Neural crest cell (in vitro differentiated cells): Measurements from ENCODE around the gene OAS3. TPM values are rescaled to one million over a fixed set of nuclear protein-coding genes. Genes with fewer than 3 reads are reported as not detected.
"Not testable (repeated sequence)": the region's sequence is repeated elsewhere in the genome, so short reads cannot be mapped to it uniquely, and the experiment has no call there.

ENCODE experiments used
- DNase-seq: peaks from one replicate; pipeline ENCODE4 v3.0.0; 2021; ENCODE audit warnings: low read depth, mixed read lengths, low spot score
- H3K27ac Mint-ChIP-seq: one replicate; pipeline ENCODE4 v1.8.0; 2021; ENCODE audit warnings: mild to moderate bottlenecking, mixed read lengths; ENCODE audit not compliant: unreplicated experiment
- H3K27me3 Mint-ChIP-seq: 2 replicates; pipeline ENCODE4 v1.8.0; 2021; ENCODE audit warnings: low read depth, mild to moderate bottlenecking, mixed read lengths
- H3K36me3 Mint-ChIP-seq: 2 replicates; pipeline ENCODE4 v1.8.0; 2021; ENCODE audit warnings: low read depth, mild to moderate bottlenecking, mixed read lengths
- H3K4me1 Mint-ChIP-seq: 2 replicates; pipeline ENCODE4 v1.8.0; 2021; ENCODE audit warnings: mixed read lengths
- H3K4me3 Mint-ChIP-seq: one replicate; pipeline ENCODE4 v1.8.0; 2021; ENCODE audit warnings: mild to moderate bottlenecking, mixed read lengths
- H3K9me3 Mint-ChIP-seq: 2 replicates; pipeline ENCODE4 v1.8.0; 2021; ENCODE audit warnings: mixed read lengths
- CTCF ChIP-seq: fragments of 200-600 bp; sonication (generic); conservative IDR thresholded peaks from 2 replicates; pipeline ENCODE4 v1.5.0; 2021; ENCODE audit warnings: antibody characterized with exemption, mild to moderate bottlenecking
- total RNA-seq: library from RNA; stranded (reverse); gene quantifications from 2 replicates; pipeline ENCODE4 v1.2.1, GENCODE V29; 2021

OAS3 gene
- total RNA-seq, 1 donor from 2014 or later: 0.54 TPM

- H3K36me3 Mint-ChIP-seq: peaks cover 3% of the 10 kb centered on the region
- H3K27ac Mint-ChIP-seq: no peak overlapping the region
- DNase-seq: no peak
- no peak overlapping the region for H3K4me3 Mint-ChIP-seq
- H3K9me3 Mint-ChIP-seq: peaks cover 8% of the 10 kb centered on the region
- H3K27me3 Mint-ChIP-seq: peaks cover 51% of the 10 kb centered on the region
- H3K4me1 Mint-ChIP-seq: no peaks in the 10 kb centered on the region
- no peak for TF ChIP-seq CTCF
Observed at GRCh38 chr12:112987561-112987960, 49.3 kb downstream of the OAS3 start.

GRCh38 chr12:112988224-112988623 lies 50.0 kb downstream of the OAS3 start:
- no peak for DNase-seq
- peaks cover 50% of the 10 kb centered on the region for H3K27me3 Mint-ChIP-seq
- H3K4me1 Mint-ChIP-seq: no peaks in the 10 kb centered on the region
- H3K9me3 Mint-ChIP-seq: peaks cover 12% of the 10 kb centered on the region
- no peak overlapping the region for H3K27ac Mint-ChIP-seq
- no peak overlapping the region for H3K4me3 Mint-ChIP-seq
- no peak for TF ChIP-seq CTCF
- H3K36me3 Mint-ChIP-seq: peaks cover 3% of the 10 kb centered on the region

GRCh38 chr12:112988823-112989385 lies 50.6 kb downstream of the OAS3 start:
- Mint-ChIP-seq H3K9me3 (peaks cover 12% of the 10 kb centered on the region), H3K27me3 (peaks cover 47% of the 10 kb centered on the region)
- DNase-seq, H3K4me1 Mint-ChIP-seq, H3K27ac Mint-ChIP-seq, H3K4me3 Mint-ChIP-seq, H3K36me3 Mint-ChIP-seq: not testable (repeated sequence)

- no peak for DNase-seq
- TF ChIP-seq CTCF: no peak
- peaks cover 8% of the 10 kb centered on the region for H3K9me3 Mint-ChIP-seq
- no peak overlapping the region for H3K27ac Mint-ChIP-seq
- no peak overlapping the region for H3K4me3 Mint-ChIP-seq
- peaks cover 45% of the 10 kb centered on the region for H3K27me3 Mint-ChIP-seq
- H3K36me3 Mint-ChIP-seq: no peaks in the 10 kb centered on the region
- H3K4me1 Mint-ChIP-seq: no peaks in the 10 kb centered on the region
Observed at GRCh38 chr12:112989806-112990205, 51.5 kb downstream of the OAS3 start.

GRCh38 chr12:112992541-112993398 lies 54.5 kb downstream of the OAS3 start:
- peaks cover 59% of the 10 kb centered on the region for H3K27me3 Mint-ChIP-seq
- no peak overlapping the region for H3K27ac Mint-ChIP-seq
- peak; percentile 88 for TF ChIP-seq CTCF
- no peak overlapping the region for H3K4me3 Mint-ChIP-seq
- no peaks in the 10 kb centered on the region for H3K4me1 Mint-ChIP-seq
- H3K9me3 Mint-ChIP-seq: peaks cover 3% of the 10 kb centered on the region
- peak; percentile 50 for DNase-seq
- no peaks in the 10 kb centered on the region for H3K36me3 Mint-ChIP-seq

- H3K36me3 Mint-ChIP-seq: no peaks in the 10 kb centered on the region
- H3K4me1 Mint-ChIP-seq: no peaks in the 10 kb centered on the region
- H3K27ac Mint-ChIP-seq: no peak overlapping the region
- no peak for DNase-seq
- peaks cover 6% of the 10 kb centered on the region for H3K9me3 Mint-ChIP-seq
- no peak for TF ChIP-seq CTCF
- no peak overlapping the region for H3K4me3 Mint-ChIP-seq
- peaks cover 51% of the 10 kb centered on the region for H3K27me3 Mint-ChIP-seq
Observed at GRCh38 chr12:112995008-112995407, 56.7 kb downstream of the OAS3 start.
